Activated CD4-positive, alpha-beta T cell treated with anti-CD3 and anti-CD28 coated beads, Interleukin-2, amount 10 ng/mL, durations not matched to agents 7 days and 5 days (primary cell): ENCODE measurements around the gene SYT12. TPM values are rescaled to one million over a fixed set of nuclear protein-coding genes. Genes with fewer than 3 reads are reported as not detected.

Source experiments
- CTCF ChIA-PET: fragments of 350-600 bp; sonication (Branson Sonifier 250); formaldehyde crosslinking; loops from one replicate; lab custom pipeline; 2021; ENCODE audit warnings: antibody characterized with exemption; lab: Charles Lee
- POLR2A ChIA-PET: fragments of 350-600 bp; sonication (Branson Sonifier 250); formaldehyde crosslinking; loops from one replicate; lab custom pipeline; 2021; ENCODE audit warnings: antibody characterized with exemption; lab: Charles Lee
- DNase-seq: peaks from one replicate; pipeline ENCODE4 v3.0.0-alpha.2; 2020
- H3K27ac Mint-ChIP-seq: one replicate; pipeline ENCODE4 v1.8.0; 2021; ENCODE audit warnings: mild to moderate bottlenecking, moderate library complexity, mixed read lengths
- H3K27me3 Mint-ChIP-seq: one replicate; pipeline ENCODE4 v1.8.0; 2021; ENCODE audit warnings: mixed read lengths
- H3K36me3 Mint-ChIP-seq: one replicate; pipeline ENCODE4 v1.8.0; 2021; ENCODE audit warnings: low read depth, mixed read lengths
- H3K4me1 Mint-ChIP-seq: one replicate; pipeline ENCODE4 v1.8.0; 2021; ENCODE audit warnings: mixed read lengths
- H3K4me3 Mint-ChIP-seq: one replicate; pipeline ENCODE4 v1.8.0; 2021; ENCODE audit warnings: mild to moderate bottlenecking, moderate library complexity, mixed read lengths
- H3K9me3 Mint-ChIP-seq: one replicate; pipeline ENCODE4 v1.8.0; 2021; ENCODE audit warnings: mixed read lengths
- total RNA-seq, 2 experiments: library from RNA; stranded (reverse); gene quantifications; one replicate each; pipeline ENCODE4 v1.2.3, GENCODE V29; 2021

Gene SYT12
- total RNA-seq, 2 experiments from 2014 or later, result not detected

GRCh38 chr11:67024410-67024809 lies 1.5 kb downstream of the SYT12 start:
- Mint-ChIP-seq H3K4me3 (no peak overlapping the region), H3K9me3 (no peaks in the 10 kb centered on the region), H3K27ac (peak overlapping the region; percentile 81), H3K27me3 (peaks cover 77% of the 10 kb centered on the region), H3K36me3 (no peaks in the 10 kb centered on the region), H3K4me1 (peaks cover 26% of the 10 kb centered on the region)
- peak; percentile 68 for DNase-seq
- CTCF ChIA-PET, result interaction anchor here (0.8 to 0.9 kb wide), 2 partner anchors 15 to 29 kb away, joined by 3 read pairs; no protein-coding TSS in a partner anchor
- POLR2A ChIA-PET, result no interaction called here

- CTCF ChIA-PET, result no interaction called here
- Mint-ChIP-seq H3K4me3 (no peak overlapping the region), H3K27ac (no peak overlapping the region), H3K4me1 (peaks cover 26% of the 10 kb centered on the region), H3K36me3 (no peaks in the 10 kb centered on the region), H3K9me3 (no peaks in the 10 kb centered on the region), H3K27me3 (peaks cover 79% of the 10 kb centered on the region)
- no peak for DNase-seq
- POLR2A ChIA-PET, result no interaction called here
Observed at GRCh38 chr11:67024966-67025365, 2.0 kb downstream of the SYT12 start.

GRCh38 chr11:67025750-67026149 lies 2.8 kb downstream of the SYT12 start:
- Mint-ChIP-seq H3K27ac (no peak overlapping the region), H3K4me3 (no peak overlapping the region), H3K9me3 (no peaks in the 10 kb centered on the region), H3K36me3 (no peaks in the 10 kb centered on the region), H3K4me1 (peaks cover 26% of the 10 kb centered on the region), H3K27me3 (peaks cover 73% of the 10 kb centered on the region)
- POLR2A ChIA-PET, result no interaction called here
- CTCF ChIA-PET, result interaction anchor here (0.5 kb wide), 1 partner anchor 803 kb away, joined by 3 read pairs; no protein-coding TSS in a partner anchor
- DNase-seq, result no peak

GRCh38 chr11:67026941-67027340 lies 4.0 kb downstream of the SYT12 start:
- no peak for DNase-seq
- Mint-ChIP-seq H3K9me3 (no peaks in the 10 kb centered on the region), H3K27ac (no peak overlapping the region), H3K27me3 (peaks cover 71% of the 10 kb centered on the region), H3K4me1 (peaks cover 26% of the 10 kb centered on the region), H3K4me3 (no peak overlapping the region), H3K36me3 (no peaks in the 10 kb centered on the region)
- POLR2A ChIA-PET, result no interaction called here
- CTCF ChIA-PET, result no interaction called here

- Mint-ChIP-seq H3K27me3 (peaks cover 67% of the 10 kb centered on the region), H3K27ac (no peak overlapping the region), H3K9me3 (no peaks in the 10 kb centered on the region), H3K4me1 (peaks cover 21% of the 10 kb centered on the region), H3K36me3 (no peaks in the 10 kb centered on the region), H3K4me3 (no peak overlapping the region)
- POLR2A ChIA-PET, result no interaction called here
- CTCF ChIA-PET, result interaction anchor here (1.3 kb wide), 1 partner anchor 30 kb away, joined by 3 read pairs; no protein-coding TSS in a partner anchor
- no peak for DNase-seq
Observed at GRCh38 chr11:67027483-67027930, 4.6 kb downstream of the SYT12 start.

- no peaks in the 10 kb centered on the region for H3K9me3 Mint-ChIP-seq
- H3K4me3 Mint-ChIP-seq, result no peak overlapping the region
- no peak for DNase-seq
- ChIA-PET CTCF (interaction anchor here (1.3 kb wide), 1 partner anchor 30 kb away, joined by 3 read pairs; no protein-coding TSS in a partner anchor), POLR2A (interaction anchor here (0.7 kb wide), 1 partner anchor 202 kb away, joined by 3 read pairs; no protein-coding TSS in a partner anchor)
- no peak overlapping the region for H3K27ac Mint-ChIP-seq
- H3K36me3 Mint-ChIP-seq, result no peaks in the 10 kb centered on the region
- peaks cover 65% of the 10 kb centered on the region for H3K27me3 Mint-ChIP-seq
- H3K4me1 Mint-ChIP-seq, result peaks cover 20% of the 10 kb centered on the region
Observed at GRCh38 chr11:67027943-67028542, 5.1 kb downstream of the SYT12 start.

GRCh38 chr11:67029146-67029545 lies 6.2 kb downstream of the SYT12 start:
- H3K9me3 Mint-ChIP-seq, result no peaks in the 10 kb centered on the region
- peaks cover 68% of the 10 kb centered on the region for H3K27me3 Mint-ChIP-seq
- H3K4me1 Mint-ChIP-seq, result peaks cover 13% of the 10 kb centered on the region
- H3K36me3 Mint-ChIP-seq, result no peaks in the 10 kb centered on the region
- no peak for DNase-seq
- ChIA-PET CTCF (interaction anchor here (0.7 kb wide), 1 partner anchor 9 kb away, joined by 3 read pairs; no protein-coding TSS in a partner anchor), POLR2A (no interaction called here)
- H3K4me3 Mint-ChIP-seq, result no peak overlapping the region
- H3K27ac Mint-ChIP-seq, result no peak overlapping the region

DNA sequence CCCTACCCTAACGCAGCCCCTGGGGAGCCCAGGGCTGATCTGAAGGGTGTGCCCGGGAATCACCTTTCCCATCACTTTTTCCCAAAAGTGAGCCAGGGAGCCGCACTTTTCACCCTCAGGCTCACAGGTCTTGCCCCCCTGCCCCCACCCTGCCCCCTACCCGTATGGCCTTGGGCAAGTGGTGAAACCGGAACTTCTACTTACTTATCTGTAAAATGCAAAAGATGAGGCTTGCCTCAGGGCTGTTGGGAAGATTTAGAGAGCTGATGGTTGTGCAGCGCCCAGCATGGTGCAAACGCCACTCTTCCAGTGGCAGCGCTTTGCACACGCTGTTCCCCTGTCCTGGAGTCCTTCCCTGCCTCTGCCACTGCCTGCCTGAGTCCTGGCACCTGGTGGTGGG lies 8.0 kb downstream of the SYT12 start:
- H3K4me3 Mint-ChIP-seq, result no peak overlapping the region
- POLR2A ChIA-PET, result no interaction called here

DNA sequence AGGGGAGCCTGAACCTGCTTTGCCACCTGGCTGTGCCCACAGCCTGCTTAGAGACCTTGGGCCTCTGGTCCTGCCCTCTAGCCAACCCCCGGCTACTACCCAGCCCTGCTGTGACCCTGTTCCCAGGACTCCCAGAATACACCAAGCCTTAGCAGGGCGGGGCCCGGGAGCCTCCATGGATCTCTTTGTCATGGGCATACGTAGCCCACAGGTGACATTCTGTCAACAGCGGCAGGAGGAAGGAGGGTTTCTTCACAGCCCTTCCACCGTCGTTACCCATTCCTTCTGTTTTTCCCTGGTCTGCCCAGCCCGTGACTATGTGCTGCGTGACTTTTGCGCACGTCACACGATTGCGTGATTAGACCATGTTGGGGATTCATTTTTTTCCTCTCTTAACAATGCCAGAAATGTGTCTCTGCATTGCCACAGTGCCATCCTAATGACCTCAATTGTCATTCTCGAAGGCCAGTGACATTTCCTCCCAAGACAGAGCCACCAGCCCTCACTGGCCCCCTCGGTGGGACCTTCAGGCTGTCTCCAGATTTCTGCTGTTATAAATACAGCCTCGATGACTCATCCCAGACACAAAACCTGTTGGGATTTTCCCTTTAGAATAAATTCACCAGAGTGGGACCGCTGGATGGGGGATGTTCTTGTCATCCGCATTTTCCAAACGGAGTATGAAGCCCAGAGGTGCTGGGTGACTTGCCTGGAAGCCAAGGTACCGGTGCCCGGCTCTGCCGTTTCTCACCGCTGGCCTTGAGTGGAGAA lies 9.0 kb downstream of the SYT12 start:
- no peaks in the 10 kb centered on the region for H3K9me3 Mint-ChIP-seq
- POLR2A ChIA-PET, result no interaction called here
- no peak overlapping the region for H3K27ac Mint-ChIP-seq
- CTCF ChIA-PET, result no interaction called here
- H3K27me3 Mint-ChIP-seq, result peaks cover 44% of the 10 kb centered on the region
- H3K36me3 Mint-ChIP-seq, result no peaks in the 10 kb centered on the region
- no peak overlapping the region for H3K4me3 Mint-ChIP-seq
- no peaks in the 10 kb centered on the region for H3K4me1 Mint-ChIP-seq
- no peak for DNase-seq

More for the DNA sequence above, 8.0 kb downstream of the SYT12 start:
- DNase-seq, result no peak
- Mint-ChIP-seq H3K27me3 (peaks cover 52% of the 10 kb centered on the region), H3K27ac (no peak overlapping the region), H3K4me1 (no peaks in the 10 kb centered on the region), H3K9me3 (no peaks in the 10 kb centered on the region), H3K36me3 (no peaks in the 10 kb centered on the region)
- CTCF ChIA-PET, result interaction anchor here (0.5 kb wide), 1 partner anchor 214 kb away, joined by 3 read pairs; no protein-coding TSS in a partner anchor

DNA sequence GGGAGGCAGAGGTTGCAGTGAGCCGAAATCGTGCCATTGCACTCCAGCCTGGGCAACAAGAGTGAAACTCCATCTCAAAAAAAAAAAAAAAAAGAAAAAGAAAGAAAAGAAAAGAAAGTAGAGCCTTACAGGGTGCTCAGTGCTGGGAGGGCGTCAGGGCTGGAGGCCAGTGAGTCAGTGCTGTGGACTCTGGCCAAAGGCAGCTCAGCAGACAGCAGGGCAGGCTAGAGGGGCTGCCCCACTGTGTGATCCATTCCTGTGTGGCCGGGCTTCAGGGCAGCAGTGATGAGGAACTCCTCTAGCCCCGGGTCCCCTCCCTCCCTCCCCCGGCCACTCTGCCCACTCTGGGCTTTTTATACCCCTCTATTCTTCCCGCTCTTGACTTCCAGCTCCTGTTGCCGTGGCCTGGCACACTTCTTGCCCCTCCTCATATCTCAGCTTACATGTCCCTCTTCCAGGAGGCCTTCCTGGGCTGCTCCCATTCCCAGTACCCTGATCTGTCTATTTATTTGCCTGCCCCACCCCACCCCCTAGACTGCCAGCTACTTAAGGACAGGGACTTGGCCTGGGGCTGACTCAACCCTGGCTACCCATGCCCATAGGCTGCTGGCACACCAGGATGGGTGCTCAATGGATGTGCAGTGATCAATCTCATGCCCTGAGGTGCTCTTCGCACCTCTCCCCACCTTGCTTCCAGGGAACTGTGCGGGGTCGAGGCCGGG lies 10.1 kb downstream of the SYT12 start:
- Mint-ChIP-seq H3K27me3 (peaks cover 42% of the 10 kb centered on the region), H3K36me3 (no peaks in the 10 kb centered on the region), H3K4me1 (no peaks in the 10 kb centered on the region), H3K9me3 (no peaks in the 10 kb centered on the region), H3K4me3 (no peak overlapping the region), H3K27ac (no peak overlapping the region)
- no peak for DNase-seq
- CTCF ChIA-PET, result no interaction called here
- POLR2A ChIA-PET, result no interaction called here

DNA sequence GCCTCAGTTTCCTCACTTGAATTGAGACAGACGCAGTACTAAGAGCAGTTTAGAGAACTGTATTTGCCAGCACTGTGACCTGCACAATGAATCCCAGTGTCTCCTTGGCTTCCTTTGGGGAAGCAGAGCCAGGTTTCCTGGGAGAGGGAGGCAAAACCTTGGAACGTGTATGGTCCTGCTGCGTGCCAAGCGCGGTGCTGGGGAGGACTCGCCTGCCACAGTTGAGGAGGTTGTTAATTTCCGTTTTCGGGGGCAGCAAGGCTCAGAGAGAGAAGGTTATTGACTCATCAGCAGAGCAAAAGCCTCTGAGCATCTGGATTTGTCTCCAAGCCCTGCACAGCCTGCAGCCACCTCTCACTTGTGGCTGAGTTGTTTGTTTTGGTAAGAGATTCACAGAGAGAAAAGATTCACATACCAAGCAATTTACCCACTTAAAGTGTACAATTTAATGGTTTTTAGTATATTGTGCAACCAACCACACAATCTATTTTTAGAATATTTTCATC lies 10.8 kb downstream of the SYT12 start:
- DNase-seq, result no peak
- Mint-ChIP-seq H3K4me1 (no peaks in the 10 kb centered on the region), H3K4me3 (no peak overlapping the region), H3K27me3 (peaks cover 38% of the 10 kb centered on the region), H3K27ac (no peak overlapping the region), H3K9me3 (no peaks in the 10 kb centered on the region), H3K36me3 (no peaks in the 10 kb centered on the region)
- ChIA-PET POLR2A (no interaction called here), CTCF (no interaction called here)

GRCh38 chr11:67034350-67034749 lies 11.4 kb downstream of the SYT12 start:
- Mint-ChIP-seq H3K4me3 (no peak overlapping the region), H3K9me3 (no peaks in the 10 kb centered on the region), H3K4me1 (no peaks in the 10 kb centered on the region), H3K27ac (no peak overlapping the region), H3K27me3 (peaks cover 31% of the 10 kb centered on the region), H3K36me3 (no peaks in the 10 kb centered on the region)
- CTCF ChIA-PET, result no interaction called here
- no peak for DNase-seq
- POLR2A ChIA-PET, result no interaction called here
